ENCODE results near the gene BBS1.

DNA sequence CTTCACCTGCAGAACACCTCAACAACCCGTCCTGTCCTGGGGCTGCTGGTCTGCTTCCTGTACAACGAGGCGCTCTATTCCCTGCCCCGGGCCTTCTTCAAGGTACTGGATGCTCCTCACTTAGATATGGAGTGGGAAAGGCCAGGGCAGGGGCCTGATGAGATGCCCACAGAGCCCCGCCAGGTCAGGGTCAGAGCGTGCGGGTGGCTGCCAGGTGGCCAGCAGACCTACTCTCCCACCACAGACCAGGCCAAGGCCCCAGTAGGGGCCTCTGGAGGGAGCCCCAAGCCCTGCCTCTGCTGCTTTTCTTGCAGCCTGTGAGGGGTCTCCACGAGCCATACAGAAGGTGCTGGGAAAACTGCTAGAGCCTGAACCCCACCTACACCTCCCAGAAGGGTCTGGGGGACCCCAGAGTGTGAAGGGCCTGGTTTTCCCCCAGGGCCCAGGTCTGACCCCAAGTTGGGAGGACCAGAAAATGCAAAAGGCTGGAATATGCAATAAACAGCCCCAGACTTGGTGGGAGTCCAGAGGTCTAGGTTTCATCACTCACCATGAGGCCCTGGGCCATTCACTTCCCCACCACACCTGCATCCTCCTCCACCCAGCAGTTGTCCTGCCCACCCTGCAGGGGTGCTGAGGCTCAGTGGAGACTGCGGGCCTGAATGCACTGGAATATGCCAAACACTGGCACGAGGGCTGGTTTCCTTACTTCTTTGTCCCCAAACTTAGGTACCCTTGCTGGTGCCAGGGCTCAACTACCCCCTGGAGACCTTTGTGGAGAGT, 20.7 kb downstream of the BBS1 start:
- no peak for TF ChIP-seq POLR2A (IDR thresholded peaks at IDR 0.05; ENCODE audit: low read depth, low read length)
- TF ChIP-seq POLR2AphosphoS5 (IDR thresholded peaks at IDR 0.05; ENCODE audit: low read depth, low read length) = no peak
- no peak for TF ChIP-seq TAF1 (IDR thresholded peaks at IDR 0.05; ENCODE audit: borderline replicate concordance, low read depth, low read length)

All from GM12892 (cell line).